Neutrophil (primary cell): Measurements from ENCODE around the gene STX16.

Experiments used
- H3K27ac ChIP-seq: fragments of 200-600 bp; sonication (generic); 2 replicates; pipeline ENCODE4 v1.5.1; 2016; ENCODE audit warnings: mild to moderate bottlenecking, moderate library complexity
- H3K27me3 ChIP-seq: fragments of 200-600 bp; sonication (generic); 2 replicates; pipeline ENCODE4 v1.6.0; 2016; ENCODE audit warnings: mild to moderate bottlenecking
- H3K36me3 ChIP-seq: fragments of 200-600 bp; sonication (generic); 2 replicates; pipeline ENCODE4 v1.5.1; 2017
- H3K4me1 ChIP-seq, 2 experiments: fragments of 200-600 bp in 1 of 2; sonication (generic) in 1 of 2; 1 replicate in 1 of 2; 2 replicates in 1 of 2; pipeline versions ENCODE4 v1.5.1 to v1.6.1; 2013 to 2016; ENCODE audit warnings: low read depth in 1 of 2, low read length in 1 of 2, mild to moderate bottlenecking in 1 of 2, moderate library complexity in 1 of 2; ENCODE audit not compliant: control insufficient read depth in 1 of 2, insufficient read depth in 1 of 2
- H3K4me3 ChIP-seq, 2 experiments: fragments of 200-600 bp in 1 of 2; sonication (generic) in 1 of 2; 1 replicate in 1 of 2; 2 replicates in 1 of 2; pipeline ENCODE4 v1.5.1; 2013 to 2016; ENCODE audit warnings: low read depth in 1 of 2, low read length in 1 of 2, mild to moderate bottlenecking in 1 of 2, moderate library complexity in 1 of 2
- H3K9me3 ChIP-seq: fragments of 200-600 bp; sonication (generic); 2 replicates; pipeline ENCODE4 v1.5.1; 2016
- CTCF ChIP-seq: fragments of 200-600 bp; sonication (generic); IDR thresholded peaks from 2 replicates; pipeline ENCODE4 v1.5.1; 2016; ENCODE audit warnings: antibody characterized with exemption

Gene STX16

GRCh38 chr20:58667975-58668374, 16.9 kb downstream of the STX16 start:
- Histone ChIP-seq H3K4me1 (no peaks in the 10 kb centered on the region), H3K27me3 (no peaks in the 10 kb centered on the region), H3K27ac (no peak overlapping the region), H3K9me3 (no peaks in the 10 kb centered on the region), H3K36me3 (peaks cover 70% of the 10 kb centered on the region), H3K4me3 (no peak overlapping the region)
- no peak for TF ChIP-seq CTCF

GRCh38 chr20:58668901-58669286, 17.8 kb downstream of the STX16 start:
- TF ChIP-seq CTCF, result no peak
- H3K27ac ChIP-seq, result no peak overlapping the region
- H3K4me1 ChIP-seq, result no peaks in the 10 kb centered on the region
- no peak overlapping the region for H3K4me3 ChIP-seq
- no peaks in the 10 kb centered on the region for H3K9me3 ChIP-seq
- peaks cover 76% of the 10 kb centered on the region for H3K36me3 ChIP-seq
- H3K27me3 ChIP-seq, result no peaks in the 10 kb centered on the region

GRCh38 chr20:58669287-58670006, 18.4 kb downstream of the STX16 start:
- no peak overlapping the region for H3K4me3 ChIP-seq
- TF ChIP-seq CTCF, result no peak
- peaks cover 81% of the 10 kb centered on the region for H3K36me3 ChIP-seq
- no peaks in the 10 kb centered on the region for H3K27me3 ChIP-seq
- no peaks in the 10 kb centered on the region for H3K4me1 ChIP-seq
- H3K27ac ChIP-seq, result no peak overlapping the region
- H3K9me3 ChIP-seq, result no peaks in the 10 kb centered on the region

GRCh38 chr20:58670102-58670501, 19.0 kb downstream of the STX16 start:
- no peak for TF ChIP-seq CTCF
- H3K4me1 ChIP-seq, result no peaks in the 10 kb centered on the region
- no peaks in the 10 kb centered on the region for H3K9me3 ChIP-seq
- H3K36me3 ChIP-seq, result peaks cover 83% of the 10 kb centered on the region
- H3K4me3 ChIP-seq, result no peak overlapping the region
- no peaks in the 10 kb centered on the region for H3K27me3 ChIP-seq
- no peak overlapping the region for H3K27ac ChIP-seq

- no peak overlapping the region for H3K27ac ChIP-seq
- peaks cover 84% of the 10 kb centered on the region for H3K36me3 ChIP-seq
- no peaks in the 10 kb centered on the region for H3K27me3 ChIP-seq
- no peaks in the 10 kb centered on the region for H3K9me3 ChIP-seq
- no peak for TF ChIP-seq CTCF
- no peak overlapping the region for H3K4me3 ChIP-seq
- no peaks in the 10 kb centered on the region for H3K4me1 ChIP-seq
Measured at GRCh38 chr20:58670659-58671058, 19.6 kb downstream of the STX16 start.
